ENCODE measurements around the gene HSPA12A. TPM values are rescaled to one million over a fixed set of nuclear protein-coding genes. Genes with fewer than 3 reads are reported as not detected.

The HSPA12A gene
- total RNA-seq, 1 donor from 2014 or later = 7.9 TPM

- Histone ChIP-seq H3K4me1 (ENCODE audit: insufficient read depth, low read length) (no peaks in the 10 kb centered on the region), H3K79me2 (ENCODE audit: insufficient read depth, low read length) (no peaks in the 10 kb centered on the region), H3K27ac (ENCODE audit: low read depth, low read length) (no peak overlapping the region), H3K4me3 (ENCODE audit: insufficient read depth, low read depth, low read length) (no peak overlapping the region), H4K20me1 (ENCODE audit: insufficient read depth, low read length) (no peaks in the 10 kb centered on the region), H3K9ac (ENCODE audit: low read length) (no peak overlapping the region), H2AFZ (ENCODE audit: low read depth, low read length) (no peak overlapping the region), H3K36me3 (ENCODE audit: insufficient read depth, low read length) (no peaks in the 10 kb centered on the region), H3K4me2 (ENCODE audit: low read length) (no peak overlapping the region), H3K27me3 (ENCODE audit: insufficient read depth, low read length) (peaks cover 2% of the 10 kb centered on the region), H3K9me3 (ENCODE audit: insufficient read depth, low read depth, low read length) (no peaks in the 10 kb centered on the region)
- no peak for TF ChIP-seq EZH2 (IDR thresholded peaks at IDR 0.05; ENCODE audit: insufficient read depth, low read length)
- no peak for TF ChIP-seq CTCF (IDR thresholded peaks at IDR 0.05; ENCODE audit: insufficient read depth, low read depth, low read length)
- Mint-ChIP-seq H3K27me3 (ENCODE audit: low read depth, unreplicated experiment) (peaks cover 35% of the 10 kb centered on the region), H3K27ac (ENCODE audit: unreplicated experiment) (no peak overlapping the region), H3K36me3 (ENCODE audit: low read depth, unreplicated experiment) (no peaks in the 10 kb centered on the region), H3K4me1 (ENCODE audit: low read depth, unreplicated experiment) (no peaks in the 10 kb centered on the region), H3K9me3 (ENCODE audit: unreplicated experiment) (no peaks in the 10 kb centered on the region), H3K4me3 (ENCODE audit: unreplicated experiment) (no peak overlapping the region)
- FAIRE-seq (no peak), DNase-seq (ENCODE audit: low read depth) (no peak)
These were observed 109.7 kb downstream of the HSPA12A start for GRCh38 chr10:116632596-116633215.

- no peak overlapping the region for H3K4me3 ChIP-seq (ENCODE audit: insufficient read depth, low read depth, low read length)
- no peaks in the 10 kb centered on the region for H3K36me3 ChIP-seq (ENCODE audit: insufficient read depth, low read length)
- H3K9me3 ChIP-seq (ENCODE audit: insufficient read depth, low read depth, low read length) = no peaks in the 10 kb centered on the region
- TF ChIP-seq CTCF (IDR thresholded peaks at IDR 0.05; ENCODE audit: insufficient read depth, low read depth, low read length) = no peak
- no peak for TF ChIP-seq EZH2 (IDR thresholded peaks at IDR 0.05; ENCODE audit: insufficient read depth, low read length)
- no peak overlapping the region for H3K27ac ChIP-seq (ENCODE audit: low read depth, low read length)
- Mint-ChIP-seq H3K9me3 (ENCODE audit: unreplicated experiment) (no peaks in the 10 kb centered on the region), H3K4me3 (ENCODE audit: unreplicated experiment) (no peak overlapping the region), H3K36me3 (ENCODE audit: low read depth, unreplicated experiment) (no peaks in the 10 kb centered on the region), H3K27ac (ENCODE audit: unreplicated experiment) (no peak overlapping the region), H3K27me3 (ENCODE audit: low read depth, unreplicated experiment) (peaks cover 37% of the 10 kb centered on the region), H3K4me1 (ENCODE audit: low read depth, unreplicated experiment) (no peaks in the 10 kb centered on the region)
- no peak overlapping the region for H3K4me2 ChIP-seq (ENCODE audit: low read length)
- H3K9ac ChIP-seq (ENCODE audit: low read length) = no peak overlapping the region
- no peak overlapping the region for H2AFZ ChIP-seq (ENCODE audit: low read depth, low read length)
- no peak for FAIRE-seq
- H4K20me1 ChIP-seq (ENCODE audit: insufficient read depth, low read length) = no peaks in the 10 kb centered on the region
- no peaks in the 10 kb centered on the region for H3K4me1 ChIP-seq (ENCODE audit: insufficient read depth, low read length)
- DNase-seq (ENCODE audit: low read depth) = no peak
- no peaks in the 10 kb centered on the region for H3K79me2 ChIP-seq (ENCODE audit: insufficient read depth, low read length)
- peaks cover 2% of the 10 kb centered on the region for H3K27me3 ChIP-seq (ENCODE audit: insufficient read depth, low read length)
These were observed 110.5 kb downstream of the HSPA12A start for GRCh38 chr10:116631871-116632295.

- H3K4me3 Mint-ChIP-seq (ENCODE audit: unreplicated experiment) = no peak overlapping the region
- Histone ChIP-seq H3K9ac (ENCODE audit: low read length) (no peak overlapping the region), H3K9me3 (ENCODE audit: insufficient read depth, low read depth, low read length) (no peaks in the 10 kb centered on the region), H2AFZ (ENCODE audit: low read depth, low read length) (no peak overlapping the region), H3K27ac (ENCODE audit: low read depth, low read length) (no peak overlapping the region), H3K79me2 (ENCODE audit: insufficient read depth, low read length) (no peaks in the 10 kb centered on the region), H3K4me1 (ENCODE audit: insufficient read depth, low read length) (no peaks in the 10 kb centered on the region), H3K4me2 (ENCODE audit: low read length) (no peak overlapping the region), H3K36me3 (ENCODE audit: insufficient read depth, low read length) (no peaks in the 10 kb centered on the region), H4K20me1 (ENCODE audit: insufficient read depth, low read length) (no peaks in the 10 kb centered on the region), H3K4me3 (ENCODE audit: insufficient read depth, low read depth, low read length) (no peak overlapping the region), H3K27me3 (ENCODE audit: insufficient read depth, low read length) (peaks cover 2% of the 10 kb centered on the region)
- no peaks in the 10 kb centered on the region for H3K36me3 Mint-ChIP-seq (ENCODE audit: low read depth, unreplicated experiment)
- H3K9me3 Mint-ChIP-seq (ENCODE audit: unreplicated experiment) = no peaks in the 10 kb centered on the region
- FAIRE-seq (no peak), DNase-seq (ENCODE audit: low read depth) (no peak)
- TF ChIP-seq EZH2 (IDR thresholded peaks at IDR 0.05; ENCODE audit: insufficient read depth, low read length) (no peak), CTCF (IDR thresholded peaks at IDR 0.05; ENCODE audit: insufficient read depth, low read depth, low read length) (no peak)
- no peak overlapping the region for H3K27ac Mint-ChIP-seq (ENCODE audit: unreplicated experiment)
- H3K27me3 Mint-ChIP-seq (ENCODE audit: low read depth, unreplicated experiment) = peaks cover 47% of the 10 kb centered on the region
- H3K4me1 Mint-ChIP-seq (ENCODE audit: low read depth, unreplicated experiment) = no peaks in the 10 kb centered on the region
These were observed 112.3 kb downstream of the HSPA12A start for GRCh38 chr10:116630020-116630419.
